Raji (cell line): ENCODE results near the gene VAV1.

ENCODE experiments used
- POLR2A ChIP-seq: IDR thresholded peaks from 2 replicates; pipeline ENCODE4 v1.6.1; 2011; ENCODE audit warnings: low read depth, low read length, control low read depth; ENCODE audit not compliant: insufficient read depth

VAV1 gene

GRCh38 chr19:6734096-6734696 is 38.3 kb upstream of the VAV1 start:
- no peak for TF ChIP-seq POLR2A

DNA sequence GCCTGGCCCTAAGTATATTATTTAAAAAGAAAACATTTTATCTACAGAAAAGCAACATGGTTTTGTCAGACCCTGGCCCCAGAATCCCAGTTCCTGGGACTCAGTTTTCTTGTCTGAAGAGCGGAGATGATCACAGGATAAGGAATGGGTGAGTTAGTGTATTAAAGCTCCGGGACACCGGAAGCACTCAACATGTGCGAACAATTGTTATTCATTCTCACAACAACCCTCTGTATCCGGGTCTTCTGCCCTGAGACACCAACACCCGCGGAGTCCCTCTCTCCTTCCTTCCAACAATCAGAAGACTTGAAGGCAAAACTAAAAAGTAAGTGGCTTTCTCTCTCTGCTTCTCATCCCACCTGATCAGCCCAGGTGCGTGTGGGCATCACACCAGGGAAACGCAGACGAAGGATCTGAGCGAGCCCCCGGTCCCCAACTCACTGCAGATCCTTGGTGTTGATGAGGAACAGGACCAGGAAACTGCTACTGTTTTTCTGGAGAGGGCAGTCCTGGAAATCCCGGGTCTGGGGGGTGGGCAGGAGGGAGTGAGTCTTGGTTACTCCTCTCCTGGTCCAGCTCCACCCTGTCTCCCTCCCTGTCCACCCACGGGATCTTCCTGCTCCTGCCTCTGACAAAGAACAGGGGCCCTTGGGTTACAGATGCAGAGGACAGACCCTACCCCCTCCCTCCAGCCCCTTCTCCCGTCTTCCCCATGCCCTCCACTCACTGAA is 37.2 kb upstream of the VAV1 start:
- no peak for TF ChIP-seq POLR2A

DNA sequence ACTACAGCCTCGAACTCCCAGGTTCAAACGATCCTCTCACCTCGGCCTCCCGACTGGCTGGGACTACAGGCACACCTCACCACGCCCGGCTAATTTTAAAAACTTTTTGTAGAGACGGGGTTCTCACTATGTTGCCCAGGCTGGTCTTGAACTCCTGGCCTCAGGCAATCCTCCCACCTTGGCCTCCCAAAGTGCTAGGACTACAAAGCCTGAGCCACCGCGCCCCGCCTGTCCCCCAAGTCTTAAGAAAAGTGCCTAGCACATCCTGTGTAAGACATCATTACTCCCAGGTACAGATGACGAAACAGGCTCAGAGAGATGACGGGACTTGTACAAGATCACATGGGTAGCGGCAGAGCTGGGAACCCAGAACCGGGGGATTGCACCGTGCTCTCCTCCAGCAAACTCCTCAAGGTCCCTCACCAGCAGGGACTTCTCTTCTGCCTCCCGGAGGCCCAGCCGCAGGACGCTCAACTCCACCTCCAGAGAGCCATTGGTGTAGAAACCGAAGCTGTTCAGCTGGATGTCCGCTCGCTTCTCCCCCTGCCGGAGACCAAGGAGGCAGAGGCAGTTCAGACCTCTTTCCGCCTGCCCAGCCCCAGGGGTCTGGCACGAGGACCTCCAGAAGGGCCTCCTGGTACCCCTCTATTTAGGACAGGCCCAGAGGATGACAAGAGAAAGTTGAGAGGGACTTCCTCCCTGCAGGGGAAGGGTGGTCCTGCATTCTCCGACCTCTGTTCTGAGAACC is 36.2 kb upstream of the VAV1 start:
- TF ChIP-seq POLR2A, result peak; percentile 47

- peak; percentile 50; the same call in 1 of the 2 replicates for TF ChIP-seq POLR2A
Observed at GRCh38 chr19:6736917-6737283, 35.6 kb upstream of the VAV1 start.

GRCh38 chr19:6737284-6737872 is 35.1 kb upstream of the VAV1 start, which contains the start of gene GPR108:
Gene GPR108, minus strand, starts transcription at chr19:6737580. Its CDS starts 4 bp downstream, at chr19:6737576.
- TF ChIP-seq POLR2A, result peak; percentile 43; the same call in 1 of the 2 replicates

- no peak; the same call in 1 of the 2 replicates for TF ChIP-seq POLR2A
Observed at GRCh38 chr19:6737873-6738786, 34.4 kb upstream of the VAV1 start.

GRCh38 chr19:6738787-6739389 is 33.6 kb upstream of the VAV1 start:
- TF ChIP-seq POLR2A, result no peak

DNA sequence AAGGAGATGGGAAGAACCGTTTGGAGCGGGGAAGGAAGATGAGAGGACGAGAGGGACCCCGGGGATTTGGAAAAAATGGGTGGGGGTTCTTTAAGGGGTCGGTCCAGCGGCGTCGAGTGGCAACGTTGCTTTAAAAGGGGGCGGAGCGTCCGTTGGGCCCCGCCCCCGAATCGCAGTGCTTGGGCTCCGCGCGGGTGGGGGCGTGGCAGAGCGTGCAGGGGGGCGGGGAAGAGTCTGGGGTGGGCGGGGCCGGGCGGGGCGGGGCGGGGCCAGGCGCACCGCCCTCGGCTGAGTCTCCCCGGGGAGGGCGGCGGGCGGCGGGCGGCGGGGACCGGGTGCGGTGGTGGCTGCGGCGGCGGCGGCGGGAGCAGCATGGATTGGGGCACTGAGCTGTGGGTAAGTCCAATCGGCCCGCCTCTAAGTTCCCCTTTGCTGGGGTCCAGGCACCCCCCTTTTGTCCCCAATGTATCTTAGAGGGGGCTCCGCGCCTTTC is 33.1 kb upstream of the VAV1 start, which contains the start of gene TRIP10:
TSS of gene TRIP10 (plus strand) at position 291 of the 493 bp plus-strand sequence. CDS start at position 373, 82 bp downstream.
- TF ChIP-seq POLR2A, result no peak

DNA sequence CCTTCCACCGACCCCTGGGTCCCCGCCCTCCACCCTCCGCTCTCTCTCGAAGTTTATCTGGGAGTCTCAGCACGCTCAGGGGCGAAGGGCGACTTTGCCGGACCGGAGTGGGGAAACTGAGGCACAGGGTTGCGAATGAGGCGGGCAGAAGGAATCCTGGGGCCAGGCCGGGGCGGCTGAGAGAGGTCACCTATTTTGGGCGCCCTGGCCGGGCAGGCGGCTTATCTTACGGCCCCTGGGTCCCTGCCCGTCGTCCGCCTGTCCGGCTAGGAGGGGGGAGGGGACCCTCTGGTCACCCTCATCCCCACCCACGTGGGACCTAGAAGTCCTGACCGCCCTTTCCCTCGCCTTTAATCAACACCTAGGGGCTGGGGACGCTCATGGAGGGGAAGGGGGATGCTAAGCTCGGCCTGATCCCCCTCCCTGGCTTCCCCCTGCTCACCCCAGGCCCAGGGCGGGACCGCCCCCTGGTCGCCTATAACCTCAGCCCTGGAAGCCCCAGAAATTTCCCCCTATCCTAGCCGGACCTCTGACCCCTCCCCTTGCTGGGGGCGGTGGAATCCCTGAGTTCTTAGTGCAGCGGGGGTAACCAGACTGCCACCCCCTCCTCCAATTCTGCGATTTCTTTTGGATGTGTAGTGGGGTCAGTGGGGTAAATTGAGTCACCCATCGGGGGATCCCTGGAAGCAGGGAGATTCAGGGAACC is 32.5 kb upstream of the VAV1 start:
- TF ChIP-seq POLR2A, result no peak

GRCh38 chr19:6740589-6741343 is 31.7 kb upstream of the VAV1 start:
- no peak for TF ChIP-seq POLR2A

DNA sequence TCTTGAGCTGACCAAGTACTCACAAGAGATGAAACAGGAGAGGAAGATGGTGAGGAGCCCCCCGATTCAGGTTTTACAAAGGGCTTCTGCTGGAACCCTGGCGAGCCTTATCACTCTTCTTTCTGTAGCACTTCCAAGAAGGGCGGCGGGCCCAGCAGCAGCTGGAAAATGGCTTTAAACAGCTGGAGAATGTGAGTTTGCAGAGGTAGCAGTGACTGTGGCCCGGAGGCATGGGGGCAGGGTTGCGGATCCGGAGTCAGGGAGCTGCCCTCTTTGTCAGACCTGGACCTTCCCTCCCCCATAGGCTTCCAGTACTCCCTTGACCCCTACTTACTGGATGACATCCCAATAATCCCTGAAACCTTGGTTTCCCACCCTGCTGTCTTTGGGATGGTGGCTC is 29.4 kb upstream of the VAV1 start:
- no peak for TF ChIP-seq POLR2A

- no peak for TF ChIP-seq POLR2A
Observed at GRCh38 chr19:6743714-6744380, 28.7 kb upstream of the VAV1 start.
